ENCODE results near the gene ZNF521.

DNA sequence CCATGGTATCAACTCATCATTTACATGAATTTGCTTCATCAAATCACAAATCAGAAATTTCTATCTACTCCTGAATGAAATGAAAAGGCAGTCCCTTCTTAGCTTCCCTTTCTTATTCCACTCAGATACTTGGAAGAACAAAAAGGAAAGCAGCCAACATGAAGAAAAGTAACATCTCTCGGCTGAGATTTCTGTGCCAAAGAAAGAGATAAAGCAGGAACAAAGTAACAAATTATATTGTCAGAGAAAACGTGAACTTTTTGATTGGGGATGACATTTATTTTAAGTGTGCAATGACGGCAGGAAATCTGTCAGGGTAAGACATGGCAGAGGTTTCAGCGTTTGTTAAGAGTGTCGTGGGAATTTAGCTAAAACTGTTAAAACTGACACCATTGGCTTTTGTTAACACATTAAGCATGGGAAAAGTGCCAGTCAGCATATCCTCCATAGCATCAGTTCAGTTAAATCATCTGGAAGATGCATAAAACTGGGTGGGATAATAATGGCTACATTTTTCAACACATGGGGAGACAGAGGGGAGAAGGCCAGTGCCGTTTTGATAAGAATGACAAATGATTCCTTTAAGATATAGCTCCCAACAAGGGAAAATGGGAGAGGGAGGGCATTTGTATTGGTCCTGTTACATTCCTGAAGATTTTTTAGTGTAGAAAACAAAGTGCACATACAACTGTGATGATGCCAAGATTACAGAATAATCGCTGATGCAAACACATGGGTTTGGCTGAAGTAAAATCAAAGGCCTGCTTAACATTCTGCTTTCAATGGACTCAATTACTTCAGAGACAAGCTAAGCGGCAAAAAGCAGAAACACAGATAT, 211.6 kb downstream of the ZNF521 start:
- TF ChIP-seq POLR2A (IDR thresholded peaks at IDR 0.05) (no peak), EP300 (IDR thresholded peaks at IDR 0.05) (no peak), POLR2AphosphoS5 (IDR thresholded peaks at IDR 0.05) (no peak)
- TF ChIP-seq, protein P1, sequence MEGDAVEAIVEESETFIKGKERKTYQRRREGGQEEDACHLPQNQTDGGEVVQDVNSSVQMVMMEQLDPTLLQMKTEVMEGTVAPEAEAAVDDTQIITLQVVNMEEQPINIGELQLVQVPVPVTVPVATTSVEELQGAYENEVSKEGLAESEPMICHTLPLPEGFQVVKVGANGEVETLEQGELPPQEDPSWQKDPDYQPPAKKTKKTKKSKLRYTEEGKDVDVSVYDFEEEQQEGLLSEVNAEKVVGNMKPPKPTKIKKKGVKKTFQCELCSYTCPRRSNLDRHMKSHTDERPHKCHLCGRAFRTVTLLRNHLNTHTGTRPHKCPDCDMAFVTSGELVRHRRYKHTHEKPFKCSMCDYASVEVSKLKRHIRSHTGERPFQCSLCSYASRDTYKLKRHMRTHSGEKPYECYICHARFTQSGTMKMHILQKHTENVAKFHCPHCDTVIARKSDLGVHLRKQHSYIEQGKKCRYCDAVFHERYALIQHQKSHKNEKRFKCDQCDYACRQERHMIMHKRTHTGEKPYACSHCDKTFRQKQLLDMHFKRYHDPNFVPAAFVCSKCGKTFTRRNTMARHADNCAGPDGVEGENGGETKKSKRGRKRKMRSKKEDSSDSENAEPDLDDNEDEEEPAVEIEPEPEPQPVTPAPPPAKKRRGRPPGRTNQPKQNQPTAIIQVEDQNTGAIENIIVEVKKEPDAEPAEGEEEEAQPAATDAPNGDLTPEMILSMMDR (IDR thresholded peaks at IDR 0.05): no peak

All from upper lobe of left lung (tissue), 4 donors.